Right ventricle myocardium inferior (tissue), 1 donor: ENCODE data around the gene SEC11A. TPM values are rescaled to one million over a fixed set of nuclear protein-coding genes. Genes with fewer than 3 reads are reported as not detected.
"Not testable (repeated sequence)": the region's sequence is repeated elsewhere in the genome, so short reads cannot be mapped to it uniquely, and the experiment has no call there.

Source experiments
- ATAC-seq: fragments of 200-7000 bp; cut with Tn5 transposase; one replicate; pipeline ENCODE4 v1.9.1; 2020; ENCODE audit warnings: mild to moderate bottlenecking, moderate library complexity
- DNase-seq: peaks from one replicate; pipeline ENCODE4 v3.0.0; 2021; ENCODE audit errors: missing footprints
- intact Hi-C: fragments of 100-400 bp; cut with DNase I; formaldehyde crosslinking; loops from one replicate; pipeline ENCODE4 v1.11.0; 2022
- long read RNA-seq: library from polyadenylated mRNA; unstranded; transcript quantifications from one replicate; pipeline ENCODE4 v2.0.0, GENCODE V29; 2021
- total RNA-seq: library from RNA; stranded (reverse); fragmentation: NEBNext Ultra II Directional; extraction: Animal tissue kit (Norgen Biotek cat#: 25700); gene quantifications from one replicate; pipeline ENCODE4 v1.2.1, GENCODE V29; 2021
- donor health status: DM: no; HTN: yes; CAD: no; lungs with severe emphysema.

The SEC11A gene
- total RNA-seq, result 84.7 TPM
- long read RNA-seq, transcript SEC11A-201 (6 exons, 1,656 nt), result major isoform, 26 of 40 reads
- long read RNA-seq, transcript SEC11A-209 (7 exons, 1,089 nt), result minor isoform, 7 of 40 reads
- long read RNA-seq, partial matches to known transcripts, result 1 of 40 reads
- long read RNA-seq, other reads (novel, unspliced or antisense), result 1 of 40 reads

DNA sequence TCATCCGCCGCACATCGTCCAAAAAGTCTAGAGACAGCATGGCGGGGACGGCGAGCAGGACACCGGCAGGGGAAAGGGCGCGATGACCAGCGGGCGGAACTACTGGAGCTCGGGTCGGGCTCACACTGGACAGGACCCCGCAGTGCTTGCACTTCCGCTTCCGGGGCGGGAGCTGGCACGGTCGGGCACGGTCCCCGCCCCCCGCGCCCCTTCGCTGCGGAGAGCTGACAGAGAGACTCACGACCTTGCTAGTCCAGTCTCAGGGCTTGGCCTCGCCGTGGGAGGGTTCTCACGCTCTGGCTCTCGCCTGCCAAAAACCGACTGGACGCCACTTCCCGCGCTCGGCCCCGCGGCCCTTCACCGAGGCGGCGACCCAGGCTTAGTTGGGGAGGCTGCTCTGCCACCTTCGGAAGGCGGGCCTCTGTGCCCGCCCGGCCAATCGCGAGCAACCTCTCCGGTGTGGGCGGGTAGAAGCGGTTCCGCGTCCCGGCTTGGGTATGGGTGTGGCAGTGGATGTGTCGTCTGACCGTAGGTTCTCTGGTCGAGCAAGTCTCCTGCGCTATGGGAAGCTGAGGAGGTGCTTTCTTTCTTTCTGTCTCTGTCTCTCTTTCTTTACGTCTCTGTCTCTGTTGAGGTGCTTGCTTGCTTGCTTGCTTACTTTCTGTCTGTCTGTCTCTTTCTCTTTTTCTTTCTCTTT, at the start of gene SEC11A:
Gene SEC11A, minus strand, starts transcription at position 104 of the 697 bp plus-strand sequence. Its CDS starts 64 bp downstream, at position 40.
- ATAC-seq (peak; percentile 99), DNase-seq (peak; percentile 98)
- intact Hi-C loops, result loop anchor here (1.0 to 5.0 kb wide), 4 partner anchors 13 to 211 kb away; partner anchors contain the start of genes NMB and ZNF592

- DNase-seq, result no peak
- ATAC-seq, result no peak
- intact Hi-C loops, result no loop called here
These were observed 49.7 kb upstream of the SEC11A start for GRCh38 chr15:84765675-84766074.

DNA sequence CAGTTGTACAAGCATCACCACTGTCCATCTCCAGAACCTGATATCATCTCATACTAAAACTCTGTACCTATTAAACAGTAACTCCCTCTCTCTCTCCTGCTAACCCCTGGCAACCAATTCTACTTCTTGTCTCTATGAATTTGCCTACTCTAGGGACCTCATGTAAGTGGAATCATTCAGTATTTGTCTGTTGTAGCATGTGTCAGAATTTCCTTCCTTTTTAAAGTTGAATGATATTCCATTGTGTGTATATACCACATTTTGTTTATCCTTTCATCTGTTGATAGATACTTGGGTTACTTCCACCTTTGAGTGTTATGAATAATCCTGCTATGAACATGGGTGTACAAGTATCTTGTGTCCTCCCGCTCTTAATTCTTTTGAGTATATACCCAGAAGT, 49.0 kb upstream of the SEC11A start:
- intact Hi-C loops, result no loop called here
- ATAC-seq (no peak), DNase-seq (no peak)

DNA sequence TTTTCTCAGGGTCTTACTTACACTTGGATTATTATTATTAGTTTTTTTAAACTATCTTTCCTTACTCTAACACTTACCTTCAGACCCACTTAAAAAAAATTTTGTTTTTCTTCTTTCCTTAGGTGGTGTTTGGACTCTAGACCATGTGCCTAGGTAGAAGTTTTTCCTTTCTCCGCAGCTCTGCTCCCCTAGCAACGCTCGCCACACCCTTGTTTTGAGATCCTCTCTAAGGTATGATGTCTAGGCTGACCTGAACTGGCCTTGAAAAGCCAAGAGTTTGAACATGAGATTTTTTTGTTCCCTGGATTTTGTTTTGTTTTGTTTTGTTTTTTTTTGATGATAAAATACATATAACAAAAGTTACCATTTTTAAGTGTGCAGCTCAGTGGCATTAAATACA, 48.6 kb upstream of the SEC11A start:
- no peak for DNase-seq
- intact Hi-C loops, result no loop called here
- ATAC-seq, result no peak

- DNase-seq (no peak), ATAC-seq (no peak)
- intact Hi-C loops, result no loop called here
These were observed 47.1 kb upstream of the SEC11A start for GRCh38 chr15:84762840-84763572.

DNA sequence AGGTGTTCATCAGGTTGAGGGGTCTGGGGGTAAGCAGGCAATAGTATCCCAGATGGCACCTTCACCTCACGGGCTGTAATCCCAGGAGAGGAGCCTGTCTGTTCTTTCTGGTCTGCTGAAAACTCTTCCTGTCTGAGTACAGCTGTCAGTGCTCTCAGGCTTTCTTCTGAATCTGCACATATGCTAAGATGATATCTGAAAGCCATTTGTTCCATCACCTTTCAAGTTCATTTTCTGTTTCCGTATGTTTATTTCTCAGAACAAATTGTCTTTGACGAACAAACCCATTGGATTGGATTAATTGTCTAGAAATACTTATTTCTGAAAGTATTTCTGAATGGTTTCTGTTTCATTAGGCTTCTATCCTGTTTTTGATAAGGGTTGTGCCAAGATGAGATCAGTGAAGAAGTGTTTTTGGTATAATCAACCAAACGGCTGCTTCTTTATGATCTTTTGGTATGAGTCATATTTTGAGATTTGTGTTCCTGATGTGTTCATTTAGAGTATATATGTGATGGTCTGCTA, 45.7 kb upstream of the SEC11A start:
- DNase-seq (no peak), ATAC-seq (no peak)
- intact Hi-C loops, result no loop called here

DNA sequence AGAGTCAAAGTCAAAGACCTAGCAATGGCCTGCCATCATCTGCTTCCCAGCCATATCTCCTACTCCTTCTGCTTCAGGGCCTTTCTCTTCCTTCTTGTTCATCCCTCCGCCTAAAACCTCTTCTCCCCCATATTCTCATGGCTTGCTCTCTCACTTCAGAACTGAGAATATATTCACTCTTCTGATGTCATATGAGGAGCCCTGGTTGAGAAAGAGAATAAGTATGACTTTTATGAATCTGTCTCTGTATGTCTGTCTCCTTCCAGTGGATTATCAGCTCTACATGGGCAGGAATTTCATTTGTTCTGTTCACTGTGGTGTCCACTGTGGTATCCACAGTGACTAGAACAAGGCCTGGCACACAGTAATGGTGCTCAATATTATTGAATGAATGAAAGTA, 44.3 kb upstream of the SEC11A start:
- ATAC-seq (no peak), DNase-seq (no peak)
- intact Hi-C loops, result no loop called here

DNA sequence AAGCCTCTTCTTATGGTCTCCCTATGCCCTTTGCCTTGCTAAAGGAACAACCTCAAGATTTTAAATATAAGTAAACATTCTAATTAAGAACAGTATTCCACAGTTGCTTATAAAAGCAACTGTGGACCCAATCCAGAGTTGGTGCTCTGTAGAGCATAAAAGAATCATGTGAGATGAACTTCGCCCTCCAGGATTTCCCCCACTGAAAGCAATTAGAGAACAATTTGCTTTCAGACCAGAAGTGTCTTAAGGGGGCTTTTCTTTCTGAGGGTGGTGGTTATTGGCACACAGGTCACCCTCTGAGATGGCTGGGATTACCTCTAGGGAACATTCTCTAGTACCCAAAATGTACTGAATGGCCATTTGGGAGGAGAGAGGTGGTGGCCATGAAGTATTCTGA, 43.1 kb upstream of the SEC11A start:
- DNase-seq (no peak), ATAC-seq (no peak)
- intact Hi-C loops, result no loop called here

DNA sequence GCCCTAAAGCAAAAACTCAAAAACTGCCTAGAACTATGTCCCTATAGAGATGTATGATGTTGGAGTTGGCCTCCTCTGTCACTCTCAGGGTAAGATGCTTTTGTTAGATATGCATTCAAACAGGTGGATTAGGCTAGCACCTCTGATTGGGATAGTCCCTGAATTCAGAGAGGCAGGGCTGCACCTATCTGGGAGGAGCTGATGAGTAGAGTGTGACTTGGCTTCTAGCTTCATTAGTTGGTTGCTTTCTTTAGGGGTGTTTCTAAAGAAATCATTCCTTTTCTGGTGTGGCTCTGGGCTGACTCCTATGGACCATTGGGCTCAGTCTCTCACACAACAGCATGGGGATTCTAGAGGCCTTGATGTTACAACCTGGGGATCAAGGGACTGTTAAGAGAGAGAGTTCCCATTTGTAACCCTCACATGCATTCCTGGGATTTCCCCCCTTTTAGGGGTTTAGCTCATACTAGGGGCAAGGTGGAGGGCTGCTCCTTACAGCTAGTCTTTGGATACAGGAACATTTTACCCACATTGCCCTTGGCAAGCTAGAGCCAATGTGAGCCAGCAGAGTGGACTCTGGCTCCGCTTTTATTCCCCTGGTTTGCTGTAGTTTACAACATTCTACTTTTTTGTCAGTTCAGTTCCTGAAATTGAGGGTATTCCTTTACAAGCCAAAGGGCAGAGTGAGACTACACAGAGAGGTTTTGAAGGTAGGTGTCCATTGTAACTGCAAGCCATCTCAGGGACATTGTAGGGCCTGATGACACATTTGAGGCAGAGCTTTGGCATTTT, 40.0 kb upstream of the SEC11A start:
- no peak for ATAC-seq
- intact Hi-C loops, result no loop called here
- DNase-seq, result no peak

GRCh38 chr15:84754889-84755288, 39.0 kb upstream of the SEC11A start:
- ATAC-seq, DNase-seq, intact Hi-C loops: not testable (repeated sequence)

- ATAC-seq, result no peak
- intact Hi-C loops, result no loop called here
These were observed 36.8 kb upstream of the SEC11A start for GRCh38 chr15:84752700-84753099.

GRCh38 chr15:84752195-84752594, 36.3 kb upstream of the SEC11A start:
- ATAC-seq (no peak), DNase-seq (no peak)
- intact Hi-C loops, result no loop called here

More at GRCh38 chr15:84752700-84753099, 36.8 kb upstream of the SEC11A start:
- no peak for DNase-seq

DNA sequence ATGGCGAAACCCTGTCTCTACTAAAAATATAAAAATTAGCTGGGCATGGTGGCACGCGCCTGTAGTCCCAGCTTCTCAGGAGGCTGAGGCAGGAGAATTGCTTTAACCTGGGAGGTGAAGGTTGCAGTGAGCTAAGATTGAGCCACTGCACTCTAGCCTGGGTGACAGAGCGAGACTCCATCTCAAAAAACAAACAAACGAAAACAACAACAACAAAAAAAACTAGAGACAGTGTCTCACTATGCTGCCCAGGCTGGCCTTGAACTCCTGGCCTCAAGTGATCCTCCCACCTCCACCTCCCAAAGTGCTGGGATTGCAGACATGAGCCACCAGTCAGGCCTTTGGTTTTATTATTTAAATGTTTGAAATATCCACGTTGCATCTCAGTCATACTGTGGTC, 35.8 kb upstream of the SEC11A start:
- intact Hi-C loops, ATAC-seq, DNase-seq: not testable (repeated sequence)

GRCh38 chr15:84750583-84751092, 34.7 kb upstream of the SEC11A start:
- intact Hi-C loops, result no loop called here
- no peak for DNase-seq
- no peak for ATAC-seq

DNA sequence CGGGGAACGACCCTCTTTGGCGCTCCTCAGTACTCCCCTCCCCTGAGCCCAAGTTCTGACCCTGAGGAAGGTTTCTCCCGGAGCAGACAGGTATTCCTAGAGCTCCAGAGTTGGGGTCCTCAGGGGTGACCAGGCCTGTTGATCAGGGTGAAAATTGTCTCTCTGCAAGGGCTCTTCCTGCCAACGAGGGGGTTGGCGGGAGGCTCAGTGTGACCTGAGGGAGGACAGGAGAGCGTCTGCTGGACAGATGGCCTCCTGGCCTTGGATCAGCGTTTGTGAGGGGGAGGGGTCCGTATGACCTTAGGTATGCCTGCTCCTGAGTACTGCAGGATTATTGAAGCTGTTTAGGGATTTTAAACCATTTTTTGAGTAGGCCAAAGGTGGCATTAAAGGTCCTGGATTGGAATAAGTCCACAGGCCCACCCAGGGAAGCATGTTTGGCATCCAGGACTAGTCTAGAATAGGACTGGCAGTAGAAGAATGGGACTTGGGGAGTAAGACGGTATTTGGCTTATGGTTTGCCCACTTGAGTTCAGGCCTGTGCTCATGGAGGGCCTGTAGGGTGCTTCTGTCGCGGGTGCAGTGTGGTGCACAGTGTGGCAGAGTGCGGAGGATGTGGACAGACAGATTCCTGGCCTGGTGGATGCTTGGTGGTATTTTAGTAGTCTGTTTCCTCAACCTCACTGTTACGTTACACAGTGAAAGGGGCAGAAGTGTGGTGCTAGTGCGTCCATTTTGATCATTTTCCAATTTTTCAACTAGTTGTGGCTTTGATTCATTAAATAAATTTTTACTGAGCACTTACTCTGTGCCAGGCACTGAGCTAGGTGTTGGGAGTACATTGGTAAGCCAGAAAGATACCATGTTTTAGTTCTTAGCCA, 33.4 kb upstream of the SEC11A start:
- no peak for DNase-seq
- intact Hi-C loops, result loop anchor here (2.0 kb wide), 2 partner anchors 33 to 177 kb away; partner anchors contain the start of gene SEC11A
- peak; percentile 15 for ATAC-seq

- intact Hi-C loops, result loop anchor here (1.0 to 2.0 kb wide), 3 partner anchors 32 to 178 kb away; partner anchors contain the start of gene SEC11A
- DNase-seq (peak; percentile 92), ATAC-seq (peak; percentile 85)
These were observed 32.6 kb upstream of the SEC11A start, which contains the start of gene ZNF592 for GRCh38 chr15:84748274-84749110. Gene ZNF592, plus strand, starts transcription at chr15:84748592. Its CDS starts 34,084 bp downstream, at chr15:84782676.
